NK-92 (cell line): Measurements from ENCODE around the gene PEDS1.
"Not testable (repeated sequence)": the region's sequence is repeated elsewhere in the genome, so short reads cannot be mapped to it uniquely, and the experiment has no call there.

Source experiments
- DNase-seq: peaks from one replicate; lab custom pipeline; 2025; ENCODE audit not compliant: unreplicated experiment; lab: John Stamatoyannopoulos, UW

The PEDS1 gene

GRCh38 chr20:50163570-50164317 is 10.2 kb upstream of the PEDS1 start:
- DNase-seq, result no peak

GRCh38 chr20:50161494-50161893 is 8.0 kb upstream of the PEDS1 start:
- not testable (repeated sequence) for DNase-seq

GRCh38 chr20:50153153-50153499 is 397 bp downstream of the PEDS1 start:
- no peak for DNase-seq

GRCh38 chr20:50152394-50153152 is 950 bp downstream of the PEDS1 start:
- DNase-seq, result no peak

GRCh38 chr20:50151034-50151743 is 2.3 kb downstream of the PEDS1 start:
- DNase-seq, result no peak

- no peak for DNase-seq
These were observed 3.9 kb downstream of the PEDS1 start for GRCh38 chr20:50149481-50150254.

- no peak for DNase-seq
These were observed 6.5 kb downstream of the PEDS1 start for GRCh38 chr20:50146732-50147662.

- DNase-seq, result no peak
These were observed 7.3 kb downstream of the PEDS1 start for GRCh38 chr20:50146214-50146613.

- no peak for DNase-seq
These were observed 8.0 kb downstream of the PEDS1 start for GRCh38 chr20:50145566-50145965.

- DNase-seq, result no peak
These were observed 9.2 kb downstream of the PEDS1 start for GRCh38 chr20:50144362-50144761.

- no peak for DNase-seq
These were observed 10.7 kb downstream of the PEDS1 start for GRCh38 chr20:50142812-50143211.

GRCh38 chr20:50141811-50142561 is 11.5 kb downstream of the PEDS1 start:
- no peak for DNase-seq

GRCh38 chr20:50141018-50141675 is 12.4 kb downstream of the PEDS1 start:
- no peak for DNase-seq

- DNase-seq, result no peak
These were observed 13.1 kb downstream of the PEDS1 start for GRCh38 chr20:50140339-50140859.

- no peak for DNase-seq
These were observed 14.8 kb downstream of the PEDS1 start for GRCh38 chr20:50138479-50139393.

GRCh38 chr20:50138120-50138478 is 15.4 kb downstream of the PEDS1 start:
- DNase-seq, result no peak

- DNase-seq, result not testable (repeated sequence)
These were observed 15.8 kb downstream of the PEDS1 start for GRCh38 chr20:50137702-50138101.
